ENCODE data around the gene PRKG1.

Gene PRKG1

GRCh38 chr10:51585742-51586141 is 511.5 kb downstream of the PRKG1 start:
- no peak for DNase-seq (ENCODE audit: low read depth, low spot score)

GRCh38 chr10:51588984-51589383 is 514.7 kb downstream of the PRKG1 start:
- DNase-seq (ENCODE audit: low read depth, low spot score), result no peak

- no peak for DNase-seq (ENCODE audit: low read depth, low spot score)
These were observed 516.5 kb downstream of the PRKG1 start for GRCh38 chr10:51590818-51591217.

GRCh38 chr10:51596695-51597094 is 522.4 kb downstream of the PRKG1 start:
- peak; percentile 2 for DNase-seq (ENCODE audit: low read depth, low spot score)

GRCh38 chr10:51599647-51600046 is 525.4 kb downstream of the PRKG1 start:
- no peak for DNase-seq (ENCODE audit: low read depth, low spot score)

GRCh38 chr10:51602326-51602725 is 528.0 kb downstream of the PRKG1 start:
- no peak for DNase-seq (ENCODE audit: low read depth, low spot score)

GRCh38 chr10:51604579-51604978 is 530.3 kb downstream of the PRKG1 start:
- DNase-seq (ENCODE audit: low read depth, low spot score), result no peak

- no peak for DNase-seq (ENCODE audit: low read depth, low spot score)
These were observed 532.7 kb downstream of the PRKG1 start for GRCh38 chr10:51606825-51607462.

- DNase-seq (ENCODE audit: low read depth, low spot score), result peak; percentile 2
These were observed 533.2 kb downstream of the PRKG1 start for GRCh38 chr10:51607463-51607835.

- no peak for DNase-seq (ENCODE audit: low read depth, low spot score)
These were observed 533.9 kb downstream of the PRKG1 start for GRCh38 chr10:51608211-51608610.

- no peak for DNase-seq (ENCODE audit: low read depth, low spot score)
These were observed 541.5 kb downstream of the PRKG1 start for GRCh38 chr10:51615764-51616298.

- DNase-seq (ENCODE audit: low read depth, low spot score), result no peak
These were observed 543.4 kb downstream of the PRKG1 start for GRCh38 chr10:51617576-51618235.

- no peak for DNase-seq (ENCODE audit: low read depth, low spot score)
These were observed 545.1 kb downstream of the PRKG1 start for GRCh38 chr10:51619365-51619764.

GRCh38 chr10:51620131-51620530 is 545.8 kb downstream of the PRKG1 start:
- no peak for DNase-seq (ENCODE audit: low read depth, low spot score)

- no peak for DNase-seq (ENCODE audit: low read depth, low spot score)
These were observed 549.7 kb downstream of the PRKG1 start for GRCh38 chr10:51624013-51624412.

GRCh38 chr10:51629934-51630639 is 555.8 kb downstream of the PRKG1 start:
- DNase-seq (ENCODE audit: low read depth, low spot score), result no peak

- no peak for DNase-seq (ENCODE audit: low read depth, low spot score)
These were observed 556.3 kb downstream of the PRKG1 start for GRCh38 chr10:51630640-51631005.

- no peak for DNase-seq (ENCODE audit: low read depth, low spot score)
These were observed 561.1 kb downstream of the PRKG1 start for GRCh38 chr10:51635436-51635835.

GRCh38 chr10:51638211-51638610 is 563.9 kb downstream of the PRKG1 start:
- DNase-seq (ENCODE audit: low read depth, low spot score), result no peak

GRCh38 chr10:51638737-51639136 is 564.5 kb downstream of the PRKG1 start:
- DNase-seq (ENCODE audit: low read depth, low spot score), result no peak

GRCh38 chr10:51640120-51640819 is 566.0 kb downstream of the PRKG1 start:
- DNase-seq (ENCODE audit: low read depth, low spot score), result no peak

GRCh38 chr10:51642581-51642980 is 568.3 kb downstream of the PRKG1 start:
- DNase-seq (ENCODE audit: low read depth, low spot score), result no peak
